Measurements from ENCODE around the gene MEGF11.

The MEGF11 gene

DNA sequence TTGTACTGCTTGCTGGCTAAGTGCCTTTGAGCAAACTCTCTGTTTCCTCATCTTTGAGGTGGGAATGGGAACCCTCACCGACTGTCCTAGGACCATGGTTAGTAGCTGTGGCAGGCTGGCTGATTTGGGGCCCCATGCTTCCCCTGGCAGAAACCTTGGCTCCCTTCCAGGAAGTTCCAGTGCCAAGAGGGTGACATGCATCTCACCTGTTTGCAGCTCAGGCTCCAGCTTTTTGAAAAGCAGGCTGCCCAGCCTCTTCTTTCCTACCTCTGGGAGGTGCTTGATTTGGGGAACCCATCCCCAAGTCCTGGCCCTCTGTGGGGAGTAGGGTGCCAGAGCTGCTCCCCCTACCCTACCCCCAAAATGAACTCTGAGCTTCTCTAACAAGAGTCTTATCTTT lies 333.4 kb downstream of the MEGF11 start:
- no peak for DNase-seq (ENCODE audit: low read depth)
- TF ChIP-seq CTCF (conservative IDR thresholded peaks at IDR 0.05; ENCODE audit: low read length), result no peak
- H3K4me3 ChIP-seq (ENCODE audit: low read length), result no peak overlapping the region

GRCh38 chr15:65919353-65919752 lies 334.2 kb downstream of the MEGF11 start:
- no peak for TF ChIP-seq CTCF (conservative IDR thresholded peaks at IDR 0.05; ENCODE audit: low read length)
- no peak overlapping the region for H3K4me3 ChIP-seq (ENCODE audit: low read length)
- no peak for DNase-seq (ENCODE audit: low read depth)

- no peak for DNase-seq (ENCODE audit: low read depth)
- no peak overlapping the region for H3K4me3 ChIP-seq (ENCODE audit: low read length)
- no peak for TF ChIP-seq CTCF (conservative IDR thresholded peaks at IDR 0.05; ENCODE audit: low read length)
Measured at GRCh38 chr15:65918945-65919344, 334.6 kb downstream of the MEGF11 start.

GRCh38 chr15:65918357-65918920 lies 335.1 kb downstream of the MEGF11 start:
- H3K4me3 ChIP-seq (ENCODE audit: low read length), result no peak overlapping the region
- DNase-seq (ENCODE audit: low read depth), result no peak
- TF ChIP-seq CTCF (conservative IDR thresholded peaks at IDR 0.05; ENCODE audit: low read length), result no peak

GRCh38 chr15:65917936-65918335 lies 335.6 kb downstream of the MEGF11 start:
- H3K4me3 ChIP-seq (ENCODE audit: low read length), result no peak overlapping the region
- DNase-seq (ENCODE audit: low read depth), result no peak
- TF ChIP-seq CTCF (conservative IDR thresholded peaks at IDR 0.05; ENCODE audit: low read length), result no peak

- no peak overlapping the region for H3K4me3 ChIP-seq (ENCODE audit: low read length)
- DNase-seq (ENCODE audit: low read depth), result no peak
- no peak for TF ChIP-seq CTCF (conservative IDR thresholded peaks at IDR 0.05; ENCODE audit: low read length)
Measured at GRCh38 chr15:65917407-65917756, 336.2 kb downstream of the MEGF11 start.

GRCh38 chr15:65916664-65917406 lies 336.7 kb downstream of the MEGF11 start:
- DNase-seq (ENCODE audit: low read depth), result peak; percentile 64
- no peak overlapping the region; the same call in 1 of the 2 replicates for H3K4me3 ChIP-seq (ENCODE audit: low read length)
- peak; percentile 74 for TF ChIP-seq CTCF (conservative IDR thresholded peaks at IDR 0.05; ENCODE audit: low read length)

Measured in AG10803 (cell line).